ENCODE measurements around the gene AMIGO3. TPM values are rescaled to one million over a fixed set of nuclear protein-coding genes. Genes with fewer than 3 reads are reported as not detected.
A peak's percentile ranks its signal among the peaks of the same experiment; 100 is the strongest.

The AMIGO3 gene
- total and polyA plus RNA-seq, 2 donors (not counting 1 experiment from before 2014, with no cell fraction given): 11.1 TPM; not detected in 1

GRCh38 chr3:49717211-49717958 lies 2.1 kb downstream of the AMIGO3 start:
- H3K27ac ChIP-seq (ENCODE audit: low read length in 2 of 2): no peak overlapping the region
- no peak overlapping the region for H3K4me2 ChIP-seq (replicated peaks; ENCODE audit: low read depth, low read length, poor library complexity, severe bottlenecking)
- H3K79me2 ChIP-seq (ENCODE audit: control insufficient read depth, insufficient read depth, low read length): peaks cover 4% of the 10 kb centered on the region
- ATAC-seq (ENCODE audit: low read depth) (no peak), DNase-seq (peak; percentile 34)
- 74% methylated on average over 7 of the region's 14 CpGs for WGBS (ENCODE audit: insufficient coverage)
- no peaks in the 10 kb centered on the region for H3K27me3 ChIP-seq (replicated peaks in 1 of 4; ENCODE audit: control extremely low read depth in 1 of 4, control insufficient read depth in 3 of 4, insufficient read depth in 4 of 4, low read length in 3 of 4)
- ChIA-PET POLR2A (interaction anchor here (1.0 kb wide), 1 partner anchor 69 kb away, joined by 3 read pairs; the partner anchor contains the start of gene IP6K1), CTCF (interaction anchor here (1.1 to 1.7 kb wide), 2 partner anchors 122 to 178 kb away, joined by 3 read pairs; no protein-coding TSS in a partner anchor)
- no peaks in the 10 kb centered on the region for H3K27me3 Mint-ChIP-seq
- no peak overlapping the region for H3K4me3 ChIP-seq (ENCODE audit: control extremely low read depth in 1 of 5, extremely low read depth in 1 of 5, insufficient read depth in 1 of 5, low read depth in 2 of 5, low read length in 4 of 5)
- H3K4me1 Mint-ChIP-seq: peaks cover 28% of the 10 kb centered on the region
- peaks cover 7 to 27% of the 10 kb centered on the region in 2 donors for H3K4me1 ChIP-seq (ENCODE audit: control insufficient read depth in 2 of 2, insufficient read depth in 2 of 2, low read length in 2 of 2)
- no peaks in the 10 kb centered on the region for H4K20me1 ChIP-seq (ENCODE audit: control insufficient read depth, insufficient read depth, low read length, poor library complexity, severe bottlenecking)
- no peak overlapping the region for H2AFZ ChIP-seq (ENCODE audit: insufficient read depth, low read depth, low read length, poor library complexity, severe bottlenecking)
- H3K36me3 ChIP-seq (replicated peaks in 1 of 2; ENCODE audit: control extremely low read depth in 1 of 2, control insufficient read depth in 1 of 2, extremely low read depth in 1 of 2, insufficient read depth in 2 of 2, low read length in 1 of 2): peaks cover 0 to 18% of the 10 kb centered on the region in 2 experiments
- peak overlapping the region; percentile 29 for H3K4me3 Mint-ChIP-seq
- intact Hi-C loops (cut with micrococcal nuclease): no loop called here
- no peak for TF ChIP-seq CTCF (IDR thresholded peaks at IDR 0.05)
- TF ChIP-seq EZH2 (IDR thresholded peaks at IDR 0.05; ENCODE audit: borderline replicate concordance, insufficient read depth, low read depth, low read length, poor library complexity, severe bottlenecking): no peak
- no peak overlapping the region for H3K9ac ChIP-seq (ENCODE audit: low read length)
- no peaks in the 10 kb centered on the region for H3K9me3 Mint-ChIP-seq (ENCODE audit: insufficient read depth)
- peak overlapping the region; percentile 10 for H3K27ac Mint-ChIP-seq
- no peaks in the 10 kb centered on the region for H3K9me3 ChIP-seq (ENCODE audit: control extremely low read depth in 1 of 3, control insufficient read depth in 2 of 3, insufficient read depth in 1 of 3, low read length in 2 of 3)

- H3K9ac ChIP-seq (ENCODE audit: low read length): no peak overlapping the region
- Mint-ChIP-seq H3K9me3 (ENCODE audit: insufficient read depth) (no peaks in the 10 kb centered on the region), H3K4me1 (peaks cover 27% of the 10 kb centered on the region), H3K4me3 (no peak overlapping the region), H3K27me3 (no peaks in the 10 kb centered on the region), H3K27ac (no peak overlapping the region)
- DNase-seq (peak; percentile 18), ATAC-seq (ENCODE audit: low read depth) (no peak)
- H4K20me1 ChIP-seq (ENCODE audit: control insufficient read depth, insufficient read depth, low read length, poor library complexity, severe bottlenecking): no peaks in the 10 kb centered on the region
- intact Hi-C loops (cut with micrococcal nuclease): no loop called here
- ChIA-PET CTCF (interaction anchor here (1.1 kb wide), 1 partner anchor 122 kb away, joined by 3 read pairs; no protein-coding TSS in a partner anchor), POLR2A (no interaction called here)
- no peaks in the 10 kb centered on the region for H3K27me3 ChIP-seq (replicated peaks in 1 of 4; ENCODE audit: control extremely low read depth in 1 of 4, control insufficient read depth in 3 of 4, insufficient read depth in 4 of 4, low read length in 3 of 4)
- H3K4me2 ChIP-seq (replicated peaks; ENCODE audit: low read depth, low read length, poor library complexity, severe bottlenecking): no peak overlapping the region
- no peaks in the 10 kb centered on the region for H3K9me3 ChIP-seq (ENCODE audit: control extremely low read depth in 1 of 3, control insufficient read depth in 2 of 3, insufficient read depth in 1 of 3, low read length in 2 of 3)
- peaks cover 0 to 12% of the 10 kb centered on the region in 2 experiments for H3K36me3 ChIP-seq (replicated peaks in 1 of 2; ENCODE audit: control extremely low read depth in 1 of 2, control insufficient read depth in 1 of 2, extremely low read depth in 1 of 2, insufficient read depth in 2 of 2, low read length in 1 of 2)
- 95% methylated on average over 15 of the region's 16 CpGs for WGBS (ENCODE audit: insufficient coverage)
- H3K4me3 ChIP-seq (ENCODE audit: control extremely low read depth in 1 of 5, extremely low read depth in 1 of 5, insufficient read depth in 1 of 5, low read depth in 2 of 5, low read length in 4 of 5): no peak overlapping the region
- no peak for TF ChIP-seq CTCF (IDR thresholded peaks at IDR 0.05)
- TF ChIP-seq EZH2 (IDR thresholded peaks at IDR 0.05; ENCODE audit: borderline replicate concordance, insufficient read depth, low read depth, low read length, poor library complexity, severe bottlenecking): no peak
- H3K79me2 ChIP-seq (ENCODE audit: control insufficient read depth, insufficient read depth, low read length): peaks cover 4% of the 10 kb centered on the region
- no peak overlapping the region for H2AFZ ChIP-seq (ENCODE audit: insufficient read depth, low read depth, low read length, poor library complexity, severe bottlenecking)
- peaks cover 6 to 24% of the 10 kb centered on the region in 2 donors for H3K4me1 ChIP-seq (ENCODE audit: control insufficient read depth in 2 of 2, insufficient read depth in 2 of 2, low read length in 2 of 2)
- H3K27ac ChIP-seq (ENCODE audit: low read length in 2 of 2): no peak overlapping the region
Observed at GRCh38 chr3:49716691-49717210, 2.7 kb downstream of the AMIGO3 start.

Data from B cell (primary cell).